Measurements from ENCODE around the gene BMP2K. TPM values are rescaled to one million over a fixed set of nuclear protein-coding genes. Genes with fewer than 3 reads are reported as not detected.
"Not testable (repeated sequence)": the region's sequence is repeated elsewhere in the genome, so short reads cannot be mapped to it uniquely, and the experiment has no call there.

The BMP2K gene
- total RNA-seq, 2 experiments from 2014 or later, result 22.6 to 25.1 TPM

DNA sequence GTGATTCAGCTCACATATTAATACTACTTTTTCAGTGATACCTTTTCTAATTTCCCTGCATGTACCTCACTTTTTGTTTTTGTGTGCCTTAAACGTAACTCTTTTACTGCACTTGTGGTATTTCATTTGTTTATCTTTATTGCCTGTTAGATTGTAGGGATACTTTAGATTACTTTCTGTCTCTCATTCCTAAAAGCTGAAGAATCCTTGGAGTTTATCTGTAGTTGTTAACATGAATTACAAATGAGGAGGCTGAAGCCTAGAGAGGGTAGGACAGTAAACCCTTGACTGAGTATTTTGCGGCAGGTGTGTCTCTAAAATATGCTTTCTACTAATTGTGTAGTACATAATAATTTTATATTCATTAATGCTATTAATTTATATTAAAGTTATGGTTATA, 34.9 kb downstream of the BMP2K start:
- Mint-ChIP-seq H3K4me3 (no peak overlapping the region), H3K9me3 (peaks cover 17% of the 10 kb centered on the region), H3K27ac (no peak overlapping the region), H3K36me3 (peaks cover 27% of the 10 kb centered on the region), H3K27me3 (no peaks in the 10 kb centered on the region), H3K4me1 (peaks cover 3% of the 10 kb centered on the region)
- no peak for DNase-seq
- ATAC-seq (ENCODE audit: low read depth), result no peak
- POLR2A ChIA-PET, result no interaction called here

DNA sequence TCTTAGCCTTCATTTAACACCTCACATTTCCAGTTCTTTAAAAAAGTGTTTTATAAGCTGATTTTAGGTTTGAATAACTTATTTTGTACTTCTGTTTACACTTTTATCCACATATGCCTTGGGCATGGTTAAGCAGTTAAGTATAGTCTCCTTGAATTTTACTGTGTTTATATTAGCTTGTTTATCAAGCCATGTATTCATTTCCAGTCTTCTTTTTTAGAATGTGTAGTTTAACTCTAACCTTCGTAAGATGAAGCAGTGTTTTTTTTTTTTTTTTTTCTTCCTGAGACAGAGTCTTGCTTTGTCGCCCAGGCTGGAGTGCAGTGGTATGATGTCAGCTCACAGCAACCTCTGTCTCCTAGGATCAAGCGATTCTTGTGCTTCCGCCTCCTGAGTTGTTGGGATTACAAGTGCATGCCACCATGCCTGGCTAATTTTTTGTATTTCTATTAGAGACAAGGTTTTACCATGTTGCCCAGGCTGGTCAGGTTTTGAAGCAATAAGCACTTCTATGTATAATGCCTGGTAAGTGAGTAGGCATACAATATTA, 42.5 kb downstream of the BMP2K start:
- H3K27ac Mint-ChIP-seq, result no peak overlapping the region
- peaks cover 26% of the 10 kb centered on the region for H3K36me3 Mint-ChIP-seq
- peaks cover 3% of the 10 kb centered on the region for H3K9me3 Mint-ChIP-seq
- H3K4me3 Mint-ChIP-seq, result no peak overlapping the region
- no peaks in the 10 kb centered on the region for H3K27me3 Mint-ChIP-seq
- ATAC-seq (ENCODE audit: low read depth) (no peak), DNase-seq (no peak)
- peaks cover 4% of the 10 kb centered on the region for H3K4me1 Mint-ChIP-seq
- POLR2A ChIA-PET, result interaction anchor here (0.6 kb wide), 1 partner anchor 16 kb away, joined by 3 read pairs; no protein-coding TSS in a partner anchor

DNA sequence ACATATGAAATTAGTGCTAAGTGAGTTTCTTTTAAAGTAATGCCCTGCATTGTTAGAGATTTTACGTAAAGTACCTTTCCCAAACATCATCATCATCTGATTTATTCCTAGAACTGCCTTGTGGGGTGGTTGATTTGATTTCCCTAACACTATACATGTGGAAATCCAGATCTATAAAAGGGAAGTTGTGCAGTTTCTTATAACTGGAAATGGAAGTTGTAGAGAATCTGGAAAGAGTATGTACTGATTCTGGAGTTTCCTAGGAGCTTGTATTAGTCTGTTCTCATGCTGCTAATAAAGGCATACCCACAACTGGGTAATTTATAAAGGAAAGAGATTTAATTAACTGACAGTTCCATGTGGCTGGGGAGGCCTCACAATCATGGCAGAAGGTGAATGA, 47.9 kb downstream of the BMP2K start:
- no peak for DNase-seq
- H3K9me3 Mint-ChIP-seq, result no peaks in the 10 kb centered on the region

GRCh38 chr4:78827191-78827590, 51.0 kb downstream of the BMP2K start:
- POLR2A ChIA-PET, result no interaction called here
- Mint-ChIP-seq H3K27ac (no peak overlapping the region), H3K4me3 (no peak overlapping the region), H3K36me3 (peaks cover 31% of the 10 kb centered on the region), H3K4me1 (no peaks in the 10 kb centered on the region), H3K9me3 (no peaks in the 10 kb centered on the region), H3K27me3 (no peaks in the 10 kb centered on the region)
- no peak for DNase-seq
- no peak for ATAC-seq (ENCODE audit: low read depth)

More for the DNA sequence above, 47.9 kb downstream of the BMP2K start:
- POLR2A ChIA-PET, result no interaction called here
- H3K4me1 Mint-ChIP-seq, result peaks cover 4% of the 10 kb centered on the region
- ATAC-seq (ENCODE audit: low read depth), result no peak
- no peaks in the 10 kb centered on the region for H3K27me3 Mint-ChIP-seq
- no peak overlapping the region for H3K4me3 Mint-ChIP-seq
- H3K36me3 Mint-ChIP-seq, result peaks cover 16% of the 10 kb centered on the region
- H3K27ac Mint-ChIP-seq, result no peak overlapping the region

DNA sequence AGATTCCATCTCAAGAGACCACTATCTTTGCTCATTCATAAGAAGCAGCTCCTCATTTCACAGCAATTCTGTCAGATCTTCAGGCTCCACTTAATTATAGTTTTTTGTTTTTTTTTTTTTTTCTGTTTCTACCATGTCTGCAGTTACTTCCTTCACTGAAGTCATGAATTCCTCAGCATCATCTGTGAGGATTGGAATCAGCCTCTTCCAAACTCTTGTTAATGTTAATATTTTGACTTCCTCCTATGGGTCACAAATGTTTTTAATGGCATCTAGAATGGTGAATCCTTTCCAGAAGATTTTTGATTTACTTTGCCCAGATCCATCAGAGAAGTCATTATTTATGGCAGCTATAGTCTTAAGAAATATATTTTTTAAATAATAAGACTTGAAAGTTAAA, 53.1 kb downstream of the BMP2K start:
- Mint-ChIP-seq H3K9me3 (no peaks in the 10 kb centered on the region), H3K36me3 (peaks cover 32% of the 10 kb centered on the region), H3K27me3 (no peaks in the 10 kb centered on the region), H3K4me1 (no peaks in the 10 kb centered on the region), H3K4me3 (no peak overlapping the region), H3K27ac (no peak overlapping the region)
- DNase-seq, result no peak
- POLR2A ChIA-PET, result no interaction called here
- ATAC-seq (ENCODE audit: low read depth), result no peak

- H3K4me3 Mint-ChIP-seq; DNase-seq; POLR2A ChIA-PET; H3K27me3 Mint-ChIP-seq; H3K9me3 Mint-ChIP-seq; ATAC-seq (ENCODE audit: low read depth); H3K4me1 Mint-ChIP-seq; H3K27ac Mint-ChIP-seq: not testable (repeated sequence)
- peaks cover 32% of the 10 kb centered on the region for H3K36me3 Mint-ChIP-seq
Measured at GRCh38 chr4:78839676-78840075, 63.5 kb downstream of the BMP2K start.

GRCh38 chr4:78840286-78840685, 64.1 kb downstream of the BMP2K start:
- peaks cover 29% of the 10 kb centered on the region for H3K36me3 Mint-ChIP-seq
- POLR2A ChIA-PET; H3K4me1 Mint-ChIP-seq; DNase-seq; H3K9me3 Mint-ChIP-seq; H3K4me3 Mint-ChIP-seq; ATAC-seq (ENCODE audit: low read depth); H3K27ac Mint-ChIP-seq; H3K27me3 Mint-ChIP-seq: not testable (repeated sequence)

DNA sequence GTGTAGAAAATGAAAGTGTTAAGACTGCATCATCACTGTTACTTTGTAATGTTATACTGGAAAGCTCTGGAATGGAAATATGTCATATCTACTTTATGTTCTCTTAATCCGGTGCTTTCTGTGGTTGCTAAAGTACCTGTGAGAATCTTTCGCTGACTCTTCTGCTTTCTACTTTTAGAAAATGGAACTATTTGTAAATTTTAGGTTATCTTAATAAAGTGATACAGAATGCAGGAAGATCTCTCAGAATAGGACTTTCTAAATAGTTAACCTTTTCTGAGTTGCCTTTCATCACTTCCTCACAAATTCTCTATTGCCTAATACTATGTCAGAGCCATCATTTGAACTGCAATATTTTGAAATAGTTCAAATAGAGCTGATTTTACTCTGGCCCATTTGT, 69.3 kb downstream of the BMP2K start:
- H3K4me1 Mint-ChIP-seq, result peaks cover 5% of the 10 kb centered on the region
- no peak for DNase-seq
- no peaks in the 10 kb centered on the region for H3K27me3 Mint-ChIP-seq
- POLR2A ChIA-PET, result no interaction called here
- no peak overlapping the region for H3K27ac Mint-ChIP-seq
- peaks cover 17% of the 10 kb centered on the region for H3K36me3 Mint-ChIP-seq
- no peaks in the 10 kb centered on the region for H3K9me3 Mint-ChIP-seq
- ATAC-seq (ENCODE audit: low read depth), result no peak
- no peak overlapping the region for H3K4me3 Mint-ChIP-seq

DNA sequence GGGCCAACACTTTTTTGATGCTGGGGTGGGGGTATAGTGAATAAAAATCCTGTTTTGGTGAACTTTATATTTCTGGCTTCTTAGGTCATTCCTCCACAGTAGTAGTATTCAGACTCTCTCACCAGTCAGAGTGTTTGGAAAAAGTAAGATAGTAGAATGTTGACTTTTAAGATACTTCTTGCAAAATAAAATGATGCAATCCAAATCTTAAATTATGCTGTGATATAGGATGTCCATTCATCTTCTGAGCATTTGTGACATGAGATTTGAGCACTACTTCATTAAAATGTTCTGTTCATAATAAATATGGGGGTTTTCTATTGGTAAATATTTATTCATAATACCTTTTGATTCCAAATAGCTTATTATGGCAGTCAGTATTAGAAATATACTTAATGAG, 70.1 kb downstream of the BMP2K start:
- H3K27ac Mint-ChIP-seq, result no peak overlapping the region
- H3K9me3 Mint-ChIP-seq, result no peaks in the 10 kb centered on the region
- H3K4me3 Mint-ChIP-seq, result no peak overlapping the region
- no peaks in the 10 kb centered on the region for H3K27me3 Mint-ChIP-seq
- H3K36me3 Mint-ChIP-seq, result peaks cover 19% of the 10 kb centered on the region
- no peak for DNase-seq
- peaks cover 5% of the 10 kb centered on the region for H3K4me1 Mint-ChIP-seq
- ATAC-seq (ENCODE audit: low read depth), result no peak
- POLR2A ChIA-PET, result no interaction called here

DNA sequence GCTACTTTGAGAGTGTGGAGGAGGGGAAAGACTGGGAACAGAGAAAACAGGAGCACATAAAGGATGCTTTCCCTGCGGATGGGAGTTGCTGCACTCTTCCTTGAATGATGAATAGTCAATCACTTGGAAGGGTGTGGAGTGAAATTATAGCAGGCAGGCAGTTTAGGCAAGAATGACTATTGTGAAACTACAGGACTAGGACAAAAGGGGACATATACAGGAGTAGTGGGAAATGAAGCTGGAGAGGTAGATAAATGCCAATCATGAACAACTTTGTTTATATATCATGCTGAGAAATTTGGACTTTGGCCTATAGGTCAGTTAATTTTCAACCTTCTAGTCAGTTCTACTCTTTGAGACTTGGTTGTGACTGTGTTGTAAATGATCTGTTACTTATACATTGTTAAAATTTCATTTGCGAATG, 86.2 kb downstream of the BMP2K start:
- no peak overlapping the region for H3K4me3 Mint-ChIP-seq
- POLR2A ChIA-PET, result interaction anchor here (1.5 kb wide), 1 partner anchor 85 kb away, joined by 6 read pairs; no protein-coding TSS in a partner anchor
- no peak overlapping the region for H3K27ac Mint-ChIP-seq
- H3K9me3 Mint-ChIP-seq, result no peaks in the 10 kb centered on the region
- DNase-seq, result no peak
- H3K36me3 Mint-ChIP-seq, result peaks cover 3% of the 10 kb centered on the region
- H3K4me1 Mint-ChIP-seq, result peaks cover 4% of the 10 kb centered on the region
- no peak for ATAC-seq (ENCODE audit: low read depth)
- no peaks in the 10 kb centered on the region for H3K27me3 Mint-ChIP-seq

DNA sequence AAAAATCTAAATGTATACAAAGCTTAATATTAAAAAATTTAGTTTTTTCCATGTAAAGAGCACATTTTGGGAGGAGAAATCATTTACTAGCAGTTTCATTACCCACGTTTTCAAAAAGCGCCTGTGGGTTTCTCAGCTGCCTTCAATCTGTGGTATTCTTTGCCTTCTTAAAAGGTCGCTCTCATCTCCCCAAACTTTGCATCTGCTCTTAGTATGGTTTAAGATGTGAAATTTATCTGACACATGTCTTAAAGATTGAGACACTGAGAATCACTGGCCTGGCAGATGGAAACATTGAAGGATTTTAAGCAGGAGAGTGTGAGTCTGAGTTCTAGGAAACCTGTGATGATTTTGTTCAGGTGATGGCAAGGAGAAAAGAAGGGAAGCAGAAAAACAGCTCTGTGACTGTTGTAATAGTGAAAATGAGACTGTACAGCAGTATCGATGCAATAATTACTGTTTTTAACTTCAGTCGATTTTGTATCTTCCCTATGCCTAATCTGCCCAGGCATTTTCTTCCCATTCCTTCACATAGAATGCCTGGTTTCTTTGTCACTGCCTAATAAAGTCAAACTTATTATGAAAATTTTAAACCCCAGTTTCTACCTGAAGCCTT, 87.2 kb downstream of the BMP2K start:
- no peak for DNase-seq
- Mint-ChIP-seq H3K27me3 (no peaks in the 10 kb centered on the region), H3K27ac (no peak overlapping the region), H3K9me3 (no peaks in the 10 kb centered on the region), H3K4me3 (no peak overlapping the region), H3K4me1 (peaks cover 4% of the 10 kb centered on the region), H3K36me3 (peaks cover 3% of the 10 kb centered on the region)
- no peak for ATAC-seq (ENCODE audit: low read depth)
- POLR2A ChIA-PET, result interaction anchor here (1.5 kb wide), 1 partner anchor 86 kb away, joined by 6 read pairs; no protein-coding TSS in a partner anchor

DNA sequence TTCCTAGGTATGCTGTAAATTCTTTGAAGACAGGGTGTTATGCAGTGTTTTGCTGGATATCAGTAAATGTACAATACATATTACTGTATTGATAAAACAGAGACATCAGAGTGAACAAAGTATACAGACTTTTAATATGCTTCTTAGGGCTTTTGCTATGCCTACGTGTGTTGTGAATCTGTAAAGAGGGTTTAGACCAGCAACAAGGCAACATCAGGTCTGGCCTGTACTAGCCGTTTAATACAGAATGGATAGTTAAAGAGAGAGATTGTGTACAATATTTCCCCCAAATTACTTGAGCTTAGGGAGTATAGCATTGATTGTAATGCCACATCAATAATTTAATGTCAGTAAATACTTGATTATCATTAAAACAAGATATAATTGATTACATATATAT, 87.8 kb downstream of the BMP2K start:
- H3K9me3 Mint-ChIP-seq, result no peaks in the 10 kb centered on the region
- no peak overlapping the region for H3K4me3 Mint-ChIP-seq
- POLR2A ChIA-PET, result no interaction called here
- H3K36me3 Mint-ChIP-seq, result peaks cover 5% of the 10 kb centered on the region
- DNase-seq, result no peak
- no peaks in the 10 kb centered on the region for H3K27me3 Mint-ChIP-seq
- no peak overlapping the region for H3K27ac Mint-ChIP-seq
- peaks cover 4% of the 10 kb centered on the region for H3K4me1 Mint-ChIP-seq
- ATAC-seq (ENCODE audit: low read depth), result no peak

- Mint-ChIP-seq H3K4me1 (peaks cover 4% of the 10 kb centered on the region), H3K36me3 (peaks cover 5% of the 10 kb centered on the region), H3K9me3 (no peaks in the 10 kb centered on the region), H3K27me3 (no peaks in the 10 kb centered on the region), H3K27ac (no peak overlapping the region), H3K4me3 (no peak overlapping the region)
- ATAC-seq (ENCODE audit: low read depth) (peak; percentile 54), DNase-seq (no peak)
- POLR2A ChIA-PET, result no interaction called here
Measured at GRCh38 chr4:78864405-78865024, 88.4 kb downstream of the BMP2K start.

DNA sequence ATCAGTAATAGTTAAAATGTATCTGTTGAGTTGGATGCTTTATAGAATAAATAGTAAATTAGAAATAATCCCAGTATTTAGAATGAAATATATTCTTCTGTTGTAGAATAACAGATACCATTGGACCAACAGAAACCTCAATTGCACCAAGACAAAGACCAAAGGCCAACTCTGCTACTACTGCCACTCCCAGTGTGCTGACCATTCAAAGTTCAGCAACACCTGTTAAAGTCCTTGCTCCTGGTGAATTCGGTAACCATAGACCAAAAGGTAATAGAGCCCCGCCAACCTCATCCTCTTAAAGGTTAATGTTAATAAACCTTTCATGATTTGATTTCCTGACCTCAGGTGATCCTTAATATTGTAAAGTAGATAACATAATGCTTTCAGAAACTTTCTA, 89.3 kb downstream of the BMP2K start:
- H3K4me3 Mint-ChIP-seq, result no peak overlapping the region
- POLR2A ChIA-PET, result no interaction called here
- DNase-seq, result no peak
- no peaks in the 10 kb centered on the region for H3K27me3 Mint-ChIP-seq
- H3K9me3 Mint-ChIP-seq, result no peaks in the 10 kb centered on the region
- peaks cover 5% of the 10 kb centered on the region for H3K36me3 Mint-ChIP-seq
- H3K4me1 Mint-ChIP-seq, result peaks cover 4% of the 10 kb centered on the region
- H3K27ac Mint-ChIP-seq, result no peak overlapping the region
- no peak for ATAC-seq (ENCODE audit: low read depth)
